Measurements from ENCODE around the gene PCDH9.

- TF ChIP-seq EZH2 (IDR thresholded peaks at IDR 0.05) = no peak
- TF ChIP-seq POLR2AphosphoS5 (IDR thresholded peaks at IDR 0.05; ENCODE audit: borderline replicate concordance, low read depth, low read length) = no peak
These were observed 21.6 kb downstream of the PCDH9 start for GRCh38 chr13:67208552-67208951.
